IMR-90 (cell line): ENCODE results near the gene TMEM121B. TPM values are rescaled to one million over a fixed set of nuclear protein-coding genes. Genes with fewer than 3 reads are reported as not detected.

ENCODE experiments used
- ATAC-seq: fragments of 200-7000 bp; cut with Tn5 transposase; 2 replicates; pipeline ENCODE4 v1.9.1; 2020; ENCODE audit warnings: low read depth, mild to moderate bottlenecking, moderate library complexity
- BruUV-seq: library from RNA; stranded (reverse); fragments of 400-500 nt; replicated peaks from 2 replicates; lab custom pipeline; 2021; lab: Mats Ljungman, UMichigan
- CTCF ChIA-PET: fragments of 300-600 bp; formaldehyde crosslinking; extraction: SDS; loops from one replicate; lab custom pipeline; 2021; ENCODE audit warnings: antibody characterized with exemption; lab: Yijun Ruan, JAX
- POLR2A ChIA-PET: fragments of 300-600 bp; sonication (Branson Sonifier 250); formaldehyde crosslinking; loops from one replicate; lab custom pipeline; 2022; ENCODE audit warnings: antibody characterized with exemption; ENCODE audit not compliant: unreplicated experiment; lab: Charles Lee
- DNase-seq: peaks from one replicate; pipeline ENCODE4 v3.0.0; 2013
- H2AFZ ChIP-seq: replicated peaks from 2 replicates; pipeline ENCODE3; 2013; ENCODE audit warnings: low read length, mild to moderate bottlenecking; ENCODE audit not compliant: poor library complexity
- H2AK5ac ChIP-seq: 2 replicates; pipeline ENCODE4 v1.6.1; 2013; ENCODE audit warnings: low read depth, low read length, inconsistent platforms
- H2AK9ac ChIP-seq: replicated peaks from 2 replicates; pipeline ENCODE3; 2013; ENCODE audit warnings: mild to moderate bottlenecking, low read depth, low read length, moderate library complexity; ENCODE audit not compliant: poor library complexity
- H2BK120ac ChIP-seq: 2 replicates; pipeline ENCODE4 v1.6.1; 2013; ENCODE audit warnings: low read depth, low read length, inconsistent platforms
- H2BK15ac ChIP-seq: 3 replicates; pipeline ENCODE4 v1.6.1; 2013; ENCODE audit warnings: low read depth, low read length, inconsistent platforms
- H2BK20ac ChIP-seq: 2 replicates; pipeline ENCODE4 v1.6.1; 2013; ENCODE audit warnings: low read depth, mild to moderate bottlenecking, inconsistent platforms, low read length, moderate library complexity
- H2BK5ac ChIP-seq: 2 replicates; pipeline ENCODE4 v1.6.1; 2013; ENCODE audit warnings: mild to moderate bottlenecking, low read depth, low read length, inconsistent platforms; ENCODE audit not compliant: poor library complexity, severe bottlenecking
- H3K14ac ChIP-seq: replicated peaks from 2 replicates; pipeline ENCODE4 v1.6.1; 2013; ENCODE audit warnings: low read depth, low read length, inconsistent platforms
- H3K18ac ChIP-seq: 2 replicates; pipeline ENCODE4 v1.6.1; 2013; ENCODE audit warnings: low read depth, low read length, control low read depth
- H3K23ac ChIP-seq: 2 replicates; pipeline ENCODE4 v1.6.1; 2013; ENCODE audit warnings: low read depth, low read length, inconsistent platforms
- H3K27ac ChIP-seq: 2 replicates; pipeline ENCODE4 v1.5.1; 2013; ENCODE audit warnings: mild to moderate bottlenecking, control low read depth, low read length; ENCODE audit not compliant: insufficient read depth
- H3K27me3 ChIP-seq: 2 replicates; pipeline ENCODE4 v1.6.1; 2013; ENCODE audit warnings: low read length; ENCODE audit not compliant: control insufficient read depth, insufficient read depth
- H3K36me3 ChIP-seq: 2 replicates; pipeline ENCODE4 v1.6.1; 2013; ENCODE audit warnings: low read length, mixed read lengths; ENCODE audit not compliant: control insufficient read depth, insufficient read depth
- H3K4ac ChIP-seq: 2 replicates; pipeline ENCODE4 v1.6.1; 2013; ENCODE audit warnings: low read depth, low read length, inconsistent platforms
- H3K4me1 ChIP-seq: 2 replicates; pipeline ENCODE4 v1.6.1; 2013; ENCODE audit warnings: low read length, mixed read lengths; ENCODE audit not compliant: control insufficient read depth, insufficient read depth
- H3K4me2 ChIP-seq: 2 replicates; pipeline ENCODE4 v1.6.1; 2013; ENCODE audit warnings: low read depth, mild to moderate bottlenecking, control low read depth, low read length, moderate library complexity
- H3K4me3 ChIP-seq: 2 replicates; pipeline ENCODE4 v1.5.1; 2013; ENCODE audit warnings: low read depth, mild to moderate bottlenecking, control low read depth, low read length, moderate library complexity; ENCODE audit not compliant: insufficient read depth
- H3K56ac ChIP-seq: 2 replicates; pipeline ENCODE4 v1.6.1; 2013; ENCODE audit warnings: low read length, inconsistent platforms; ENCODE audit not compliant: insufficient read depth; ENCODE audit errors: extremely low read depth
- H3K79me1 ChIP-seq, 2 experiments: 2 replicates each; pipeline ENCODE4 v1.6.1; 2013; ENCODE audit warnings: low read length in 2 of 2, inconsistent platforms in 1 of 2, low read depth in 1 of 2
- H3K9ac ChIP-seq: 2 replicates; pipeline ENCODE4 v1.6.1; 2013; ENCODE audit warnings: low read depth, low read length, control low read depth
- H3K9me1 ChIP-seq: 2 replicates; pipeline ENCODE4 v1.6.1; 2013; ENCODE audit warnings: low read length, inconsistent platforms; ENCODE audit not compliant: insufficient read depth
- H3K9me3 ChIP-seq: 2 replicates; pipeline ENCODE4 v1.6.1; 2013; ENCODE audit warnings: low read length; ENCODE audit not compliant: control insufficient read depth, insufficient read depth
- H4K20me1 ChIP-seq: 2 replicates; pipeline ENCODE4 v1.6.1; 2013; ENCODE audit warnings: low read length, inconsistent platforms; ENCODE audit not compliant: insufficient read depth
- H4K5ac ChIP-seq: 2 replicates; pipeline ENCODE4 v1.6.1; 2013; ENCODE audit warnings: mild to moderate bottlenecking, low read depth, low read length, control low read depth
- H4K8ac ChIP-seq, 2 experiments: 2 replicates each; pipeline ENCODE4 v1.6.1; 2013; ENCODE audit warnings: low read depth in 2 of 2, low read length in 2 of 2, control low read depth in 1 of 2, inconsistent platforms in 1 of 2
- H4K91ac ChIP-seq: 2 replicates; pipeline ENCODE4 v1.6.1; 2013; ENCODE audit warnings: low read depth, low read length, inconsistent platforms; ENCODE audit not compliant: insufficient read depth
- BHLHE40 ChIP-seq: fragments of 150-350 bp; IDR thresholded peaks from 2 replicates; pipeline ENCODE4 v1.6.1; 2016; ENCODE audit warnings: mild to moderate bottlenecking, low read depth, low read length
- CHD1 ChIP-seq: IDR thresholded peaks from 2 replicates; pipeline ENCODE4 v1.6.1; 2012; ENCODE audit warnings: low read depth, low read length, improper control_type of control experiment
- FOS ChIP-seq: fragments of 150-350 bp; IDR thresholded peaks from 2 replicates; pipeline ENCODE4 v1.6.1; 2016; ENCODE audit warnings: low read depth, low read length
- MAZ ChIP-seq: IDR thresholded peaks from 2 replicates; pipeline ENCODE4 v1.6.1; 2012; ENCODE audit warnings: low read depth, mild to moderate bottlenecking, low read length, improper control_type of control experiment, moderate library complexity, borderline replicate concordance
- NFE2L2 ChIP-seq: fragments of 150-350 bp; IDR thresholded peaks from 2 replicates; pipeline ENCODE4 v1.6.1; 2016; ENCODE audit warnings: low read depth, mild to moderate bottlenecking, low read length
- POLR2A ChIP-seq: IDR thresholded peaks from 2 replicates; pipeline ENCODE4 v1.6.1; 2012; ENCODE audit warnings: mild to moderate bottlenecking, low read depth, low read length
- RFX5 ChIP-seq: IDR thresholded peaks from 2 replicates; pipeline ENCODE4 v1.8.0; 2012; ENCODE audit warnings: low read depth, mild to moderate bottlenecking, low read length, moderate library complexity
- SMC3 ChIP-seq: fragments of 150-350 bp; IDR thresholded peaks from 2 replicates; pipeline ENCODE4 v1.6.1; 2016; ENCODE audit warnings: low read depth, mild to moderate bottlenecking, antibody characterized with exemption, low read length, moderate library complexity
- WGBS, 2 experiments: methylation state at CpG; one replicate each; pipeline versions ENCODE4 v1.1.5 to v1.1.7; 2013; ENCODE audit warnings: missing lambda C conversion rate in 2 of 2; ENCODE audit not compliant: insufficient read length in 1 of 2; ENCODE audit errors: extremely low coverage in 2 of 2; 5-methylcytosine and 5-hydroxymethylcytosine counted together
- dilution Hi-C: fragments of 300-500 bp; cut with HindIII; formaldehyde crosslinking; loops from one replicate; pipeline ENCODE4 v1.14.3; 2018; ENCODE audit warnings: low sequenced_read_pairs; ENCODE audit not compliant: unreplicated experiment
- in situ Hi-C: fragments of 300-500 bp; cut with MboI; formaldehyde crosslinking; loops from 3 replicates; pipeline ENCODE4 v1.14.3; 2019; ENCODE audit warnings: low sequenced_read_pairs, inconsistent platforms, mixed read lengths
- intact Hi-C: fragments of 100-400 bp; cut with micrococcal nuclease; formaldehyde crosslinking; loops from 2 replicates; pipeline ENCODE4 v1.10.0; 2022
- polyA plus RNA-seq, 3 experiments: library from polyadenylated mRNA; depleted of rRNA; stranded (reverse); fragments of >200 nt; gene quantifications; 2 replicates each; pipeline ENCODE4 v1.2.3, GENCODE V29; 2012; ENCODE audit warnings: low replicate concordance in 1 of 3
- total RNA-seq: library from RNA; depleted of rRNA; stranded (reverse); fragments of >200 nt; gene quantifications from 2 replicates; pipeline ENCODE4 v1.2.3, GENCODE V29; 2012
- TF ChIP-seq, protein P1 (sequence below): fragments of 150-350 bp; IDR thresholded peaks from 2 replicates; pipeline ENCODE4 v1.6.1; 2017; ENCODE audit warnings: mild to moderate bottlenecking, antibody characterized with exemption, low read length, low read depth
- TF ChIP-seq, protein P2 (sequence below): fragments of 150-350 bp; IDR thresholded peaks from 2 replicates; pipeline ENCODE4 v1.6.1; 2016; ENCODE audit warnings: low read depth, mild to moderate bottlenecking, low read length, moderate library complexity, borderline replicate concordance

The TMEM121B gene
- total and polyA plus RNA-seq, 2 of the 4 experiments (the other 2 are of a cell fraction): under 0.01 to 0.29 TPM

DNA sequence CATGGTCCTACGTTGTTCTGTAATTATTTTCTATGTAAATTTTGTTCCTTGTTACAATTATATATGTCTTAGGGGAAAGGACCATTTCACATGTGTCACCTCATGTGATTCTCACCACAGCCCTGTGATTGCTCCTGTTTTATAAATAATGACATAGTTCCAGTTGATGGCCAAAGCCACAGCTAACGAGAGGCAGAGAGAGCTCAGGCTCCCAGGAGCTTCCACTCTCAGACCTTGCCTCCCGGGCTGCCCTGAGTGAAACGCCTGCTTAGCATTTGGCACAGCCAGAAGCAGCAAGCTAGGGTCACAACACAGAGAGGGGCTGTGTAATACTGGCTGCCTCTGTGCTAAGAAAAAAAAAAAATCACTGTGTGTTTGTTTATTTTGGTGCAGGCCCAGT, 5.9 kb downstream of the TMEM121B start:
- no peak overlapping the region for H3K27ac ChIP-seq
- no peaks in the 10 kb centered on the region for H3K36me3 ChIP-seq
- dilution Hi-C loops: no loop called here
- no peak for ATAC-seq
- no peak overlapping the region for H2AK5ac ChIP-seq
- no peak overlapping the region for H3K4me3 ChIP-seq
- no peak overlapping the region for H3K18ac ChIP-seq
- no peak for DNase-seq
- H2AFZ ChIP-seq: no peak overlapping the region
- no peaks in the 10 kb centered on the region for H3K79me1 ChIP-seq
- H3K27me3 ChIP-seq: peaks cover 18% of the 10 kb centered on the region; the same call in 1 of the 2 replicates
- H4K20me1 ChIP-seq: no peaks in the 10 kb centered on the region
- no peak overlapping the region for H3K14ac ChIP-seq
- no peak overlapping the region for H4K5ac ChIP-seq
- intact Hi-C loops: no loop called here
- no peak overlapping the region for H2BK15ac ChIP-seq
- no peak overlapping the region for H3K4me2 ChIP-seq
- TF ChIP-seq CHD1 (no peak), NFE2L2 (no peak), POLR2A (no peak), FOS (no peak), MAZ (no peak), BHLHE40 (no peak), SMC3 (no peak), RFX5 (no peak)
- TF ChIP-seq, protein P1, sequence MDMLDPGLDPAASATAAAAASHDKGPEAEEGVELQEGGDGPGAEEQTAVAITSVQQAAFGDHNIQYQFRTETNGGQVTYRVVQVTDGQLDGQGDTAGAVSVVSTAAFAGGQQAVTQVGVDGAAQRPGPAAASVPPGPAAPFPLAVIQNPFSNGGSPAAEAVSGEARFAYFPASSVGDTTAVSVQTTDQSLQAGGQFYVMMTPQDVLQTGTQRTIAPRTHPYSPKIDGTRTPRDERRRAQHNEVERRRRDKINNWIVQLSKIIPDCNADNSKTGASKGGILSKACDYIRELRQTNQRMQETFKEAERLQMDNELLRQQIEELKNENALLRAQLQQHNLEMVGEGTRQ: no peak
- TF ChIP-seq, protein P2, sequence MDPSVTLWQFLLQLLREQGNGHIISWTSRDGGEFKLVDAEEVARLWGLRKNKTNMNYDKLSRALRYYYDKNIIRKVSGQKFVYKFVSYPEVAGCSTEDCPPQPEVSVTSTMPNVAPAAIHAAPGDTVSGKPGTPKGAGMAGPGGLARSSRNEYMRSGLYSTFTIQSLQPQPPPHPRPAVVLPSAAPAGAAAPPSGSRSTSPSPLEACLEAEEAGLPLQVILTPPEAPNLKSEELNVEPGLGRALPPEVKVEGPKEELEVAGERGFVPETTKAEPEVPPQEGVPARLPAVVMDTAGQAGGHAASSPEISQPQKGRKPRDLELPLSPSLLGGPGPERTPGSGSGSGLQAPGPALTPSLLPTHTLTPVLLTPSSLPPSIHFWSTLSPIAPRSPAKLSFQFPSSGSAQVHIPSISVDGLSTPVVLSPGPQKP: no peak
- H4K91ac ChIP-seq: no peak overlapping the region
- H3K9me1 ChIP-seq: no peaks in the 10 kb centered on the region
- no peak overlapping the region for H2BK20ac ChIP-seq
- no peak overlapping the region for H2BK5ac ChIP-seq
- H3K23ac ChIP-seq: no peak overlapping the region
- CTCF ChIA-PET: no interaction called here
- no peak overlapping the region for H2AK9ac ChIP-seq
- no peaks in the 10 kb centered on the region for H3K4me1 ChIP-seq
- H4K8ac ChIP-seq: no peak overlapping the region
- POLR2A ChIA-PET: no interaction called here
- WGBS, 2 experiments: no CpG with 5 or more reads among the region's 4 CpGs
- H3K9me3 ChIP-seq: no peaks in the 10 kb centered on the region
- in situ Hi-C loops: no loop called here
- BruUV-seq: no TSS peak
- no peak overlapping the region for H2BK120ac ChIP-seq
- H3K9ac ChIP-seq: no peak overlapping the region
- no peak overlapping the region for H3K56ac ChIP-seq
- no peak overlapping the region for H3K4ac ChIP-seq
